ENCODE data around the gene SERPINE1.

The SERPINE1 gene

DNA sequence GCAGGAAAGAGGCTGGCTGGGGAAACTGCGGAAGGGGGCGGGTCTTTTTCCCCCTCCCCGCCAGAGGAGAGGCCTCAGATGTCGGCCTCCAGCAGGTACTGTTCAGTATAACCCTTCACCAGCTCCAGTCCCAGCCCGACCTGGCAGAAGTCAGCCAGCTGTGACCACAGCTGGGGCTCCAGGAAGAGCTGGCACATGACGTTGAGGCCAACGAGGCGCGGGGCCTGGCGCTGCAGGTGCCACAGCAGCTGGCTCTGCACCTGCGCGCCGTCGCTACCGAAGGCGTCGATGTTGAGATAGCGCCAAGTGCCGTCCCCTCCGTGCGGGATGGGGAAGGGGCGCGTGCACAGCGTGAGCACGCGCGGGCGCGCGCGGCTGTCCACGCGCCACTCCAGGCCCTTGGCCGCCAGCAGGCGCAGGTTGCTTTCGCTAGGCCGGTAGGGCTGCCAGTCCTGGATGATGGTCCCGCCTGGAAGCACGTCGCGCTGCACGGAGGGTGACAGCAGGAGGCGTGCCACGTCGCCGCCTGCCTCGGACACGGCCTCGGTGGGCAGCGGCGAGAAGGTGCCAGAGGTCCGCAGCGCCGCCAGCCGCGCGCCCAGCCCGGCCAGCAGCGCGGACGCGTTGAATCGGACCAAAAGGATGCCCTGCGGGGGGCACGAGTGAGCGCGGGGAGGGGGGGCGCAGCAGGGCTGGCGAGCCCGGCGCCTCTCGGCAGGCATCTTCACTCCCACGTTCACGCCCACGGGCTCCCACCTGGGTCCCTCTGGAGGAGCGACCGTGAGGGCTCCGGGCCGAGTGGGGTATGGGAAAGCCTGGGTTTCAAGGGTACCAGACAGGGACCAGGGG lies 45.3 kb downstream of the SERPINE1 start:
- no peak for DNase-seq

DNA sequence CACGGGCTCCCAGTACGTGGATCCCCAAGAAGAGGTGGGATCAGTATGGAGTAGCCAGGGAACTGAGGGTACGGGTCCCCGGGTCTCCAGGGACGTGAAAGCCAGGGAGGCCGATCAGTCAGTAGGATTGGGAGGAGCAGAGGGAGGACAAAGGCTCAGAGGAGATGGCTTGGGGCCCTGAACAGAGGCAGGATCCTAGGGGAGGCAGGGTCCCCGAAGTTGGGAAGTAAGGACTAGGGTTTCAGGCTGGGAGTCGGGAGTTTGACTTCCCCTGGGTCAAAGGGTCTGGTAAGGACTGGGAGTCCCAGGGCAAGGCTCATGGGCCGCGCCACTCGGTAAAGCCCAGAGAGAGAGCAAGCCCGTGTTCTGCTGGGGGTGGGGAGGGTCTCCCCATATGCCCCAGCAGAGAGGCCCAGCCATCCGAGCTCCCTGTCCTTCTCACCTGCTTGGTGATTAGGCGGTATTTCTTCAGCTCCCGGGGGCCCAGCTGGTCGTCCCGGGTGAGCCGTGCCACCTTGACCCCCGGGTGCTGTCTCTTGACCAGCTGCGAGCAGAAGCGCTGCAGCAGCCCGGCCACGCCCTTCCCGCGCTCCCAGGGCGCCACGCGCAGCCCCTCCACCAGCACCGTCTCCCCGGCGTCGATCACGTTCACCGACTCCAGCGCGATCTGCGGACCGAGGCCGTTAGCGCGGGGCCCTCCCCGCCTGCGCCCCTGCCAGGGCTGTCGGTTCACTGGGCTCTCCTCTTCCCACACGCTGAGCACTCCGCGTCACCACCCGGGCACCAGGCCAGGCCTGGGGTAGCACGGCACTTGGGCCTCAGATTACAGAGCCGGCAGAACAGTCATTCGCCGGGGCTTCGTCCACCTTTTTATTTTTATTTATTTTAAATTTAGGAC lies 46.2 kb downstream of the SERPINE1 start:
- DNase-seq: peak; percentile 63

DNA sequence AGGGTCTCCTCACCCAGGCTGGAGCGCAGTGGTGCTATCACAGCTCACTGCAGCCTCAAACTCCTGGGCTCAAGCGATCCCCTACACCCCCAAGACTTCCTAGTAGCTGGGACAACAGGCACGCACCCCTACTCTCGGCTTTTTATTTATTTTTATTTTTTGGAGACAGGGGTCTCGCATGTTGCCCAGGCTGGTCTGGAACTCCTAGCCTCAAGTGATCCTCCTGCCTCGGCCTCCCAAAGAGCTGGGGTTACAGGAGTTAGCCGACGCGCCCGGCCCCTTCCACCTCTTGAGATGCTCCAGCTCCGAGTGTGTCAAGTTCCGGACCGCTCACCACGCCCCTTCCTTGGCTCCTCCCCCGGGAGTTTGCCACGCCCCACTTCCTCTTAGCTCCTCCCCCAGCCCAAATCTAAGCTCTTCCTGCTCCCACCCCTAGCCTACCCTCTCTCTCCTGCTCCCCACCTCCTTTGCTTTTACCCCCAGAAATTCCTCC lies 46.9 kb downstream of the SERPINE1 start:
- peak; percentile 68 for DNase-seq

DNA sequence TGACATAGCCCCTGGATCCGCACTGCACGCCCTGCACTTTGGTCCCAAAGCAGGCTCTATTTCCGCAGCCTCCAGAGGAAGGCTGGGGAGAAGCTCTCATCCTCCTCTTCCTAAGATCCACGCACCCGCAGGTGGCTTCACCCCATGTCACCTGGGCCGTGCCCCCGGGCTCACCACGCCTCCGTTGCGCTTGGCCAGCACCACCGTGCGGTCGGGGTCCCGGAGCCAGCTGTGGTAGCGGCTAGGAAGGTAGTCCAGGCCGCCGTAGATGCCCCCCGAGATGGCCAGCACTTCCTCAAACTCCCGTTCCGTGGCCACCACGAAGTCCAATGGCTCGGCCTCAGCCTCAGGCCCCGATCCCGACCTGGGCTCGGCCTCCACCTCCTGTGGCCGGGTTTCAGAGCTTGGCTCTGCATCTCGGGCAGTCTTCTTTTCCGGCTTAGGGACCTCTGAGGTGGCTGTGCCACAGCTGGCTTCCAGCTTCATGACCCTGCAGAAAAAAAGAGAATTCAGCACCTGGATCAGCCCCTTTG lies 47.5 kb downstream of the SERPINE1 start:
- no peak for DNase-seq

GRCh38 chr7:101175664-101176063 lies 48.8 kb downstream of the SERPINE1 start:
- no peak for DNase-seq

- DNase-seq: no peak
These were observed 50.7 kb downstream of the SERPINE1 start for GRCh38 chr7:101177644-101178043.

DNA sequence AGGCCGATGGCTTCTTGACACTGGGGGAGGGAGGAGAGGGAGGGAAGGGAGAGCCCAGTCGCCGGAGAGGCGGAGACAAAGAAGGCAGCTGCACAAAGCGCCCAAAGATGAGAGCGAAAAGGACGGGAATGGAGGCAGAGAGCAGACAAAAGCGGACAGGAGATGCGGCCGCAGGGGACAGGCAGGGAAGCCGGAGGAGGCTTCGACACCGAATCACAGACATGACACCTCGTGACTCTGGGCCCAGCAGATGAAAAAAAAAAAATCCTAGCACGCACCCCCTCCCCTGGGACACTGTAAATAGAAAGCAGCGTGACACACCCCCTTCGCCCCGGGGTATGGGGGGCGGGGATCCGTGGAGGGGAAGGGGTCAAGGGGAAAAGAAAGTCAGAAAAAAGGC lies 52.2 kb downstream of the SERPINE1 start:
- no peak for DNase-seq

- DNase-seq: no peak
These were observed 52.8 kb downstream of the SERPINE1 start for GRCh38 chr7:101179713-101180112.

- no peak for DNase-seq
These were observed 53.3 kb downstream of the SERPINE1 start, which contains the start of gene NAT16 for GRCh38 chr7:101180130-101180755. Gene NAT16 (minus strand): TSS chr7:101180293. CDS start chr7:101174807, 5,486 bp downstream.

DNA sequence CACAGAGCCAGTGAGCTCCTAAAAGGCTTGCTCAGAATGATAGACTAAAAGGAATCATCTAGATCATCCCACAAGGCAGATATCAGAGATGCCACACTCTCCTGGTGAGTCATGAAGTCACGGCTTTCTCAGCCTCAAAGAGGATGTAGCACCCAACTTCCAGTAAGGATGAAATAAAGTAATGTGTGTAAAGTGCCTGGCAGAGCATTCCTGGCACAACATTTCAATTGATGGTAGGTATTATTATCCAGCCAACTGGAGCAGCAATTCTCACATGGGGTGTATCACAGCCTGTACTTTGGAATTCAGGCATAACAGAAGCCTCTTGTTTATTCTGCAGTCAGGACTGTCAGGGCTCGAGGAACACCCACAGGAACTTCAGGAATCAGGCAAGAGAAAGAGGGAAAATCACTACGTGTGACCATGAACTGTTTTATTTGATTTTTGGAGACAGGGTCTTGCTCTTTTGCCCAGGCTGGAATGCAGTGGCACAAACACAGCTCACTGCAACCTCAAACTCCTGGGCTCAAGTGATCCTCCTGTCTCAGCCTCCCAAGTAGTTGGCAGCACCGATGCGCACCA lies 58.4 kb downstream of the SERPINE1 start:
- no peak for DNase-seq

DNA sequence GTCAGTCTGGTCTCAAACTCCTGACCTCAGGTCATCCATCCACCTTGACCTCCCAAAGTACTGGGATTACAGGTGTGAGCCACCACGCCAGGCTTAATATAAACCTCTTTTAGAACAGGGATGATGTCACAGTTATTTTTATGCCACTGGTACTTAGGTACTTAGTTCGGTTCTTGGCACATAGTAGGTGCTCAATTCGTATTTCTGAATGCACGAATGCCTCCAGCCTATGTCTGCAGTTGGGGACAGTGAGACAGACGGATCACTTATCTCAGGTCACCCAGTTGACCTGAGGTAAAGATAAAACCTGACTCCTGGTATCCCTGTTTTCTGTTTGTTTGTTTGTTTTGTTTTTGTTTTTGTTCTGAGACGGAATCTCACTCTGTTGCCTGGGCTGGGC lies 59.3 kb downstream of the SERPINE1 start:
- no peak for DNase-seq

- no peak for DNase-seq
These were observed 60.0 kb downstream of the SERPINE1 start for GRCh38 chr7:101186844-101187428.
